Measurements from ENCODE around the gene SLC35E1. TPM values are rescaled to one million over a fixed set of nuclear protein-coding genes. Genes with fewer than 3 reads are reported as not detected.

The SLC35E1 gene
- total RNA-seq, 2 experiments from 2014 or later = 42.0 to 46.0 TPM

- no peaks in the 10 kb centered on the region for H3K27me3 Mint-ChIP-seq
- ChIA-PET CTCF (interaction anchor here (0.8 to 0.9 kb wide), 2 partner anchors 22 to 65 kb away, joined by 3 read pairs; partner anchors contain the start of genes SLC35E1, SMIM7 and TMEM38A), POLR2A (interaction anchor here (1.0 kb wide), 1 partner anchor 11 kb away, joined by 3 read pairs; no protein-coding TSS in a partner anchor)
- peak overlapping the region; percentile 90 for H3K27ac Mint-ChIP-seq
- H3K36me3 Mint-ChIP-seq = no peaks in the 10 kb centered on the region
- intact Hi-C loops (cut with micrococcal nuclease) = no loop called here
- DNase-seq = no peak
- peak overlapping the region; percentile 65 for H3K4me3 Mint-ChIP-seq
- peaks cover 60% of the 10 kb centered on the region for H3K4me1 Mint-ChIP-seq (ENCODE audit: low read depth)
- H3K9me3 Mint-ChIP-seq = no peaks in the 10 kb centered on the region
Measured at GRCh38 chr19:16595097-16595496, 22.9 kb upstream of the SLC35E1 start.

DNA sequence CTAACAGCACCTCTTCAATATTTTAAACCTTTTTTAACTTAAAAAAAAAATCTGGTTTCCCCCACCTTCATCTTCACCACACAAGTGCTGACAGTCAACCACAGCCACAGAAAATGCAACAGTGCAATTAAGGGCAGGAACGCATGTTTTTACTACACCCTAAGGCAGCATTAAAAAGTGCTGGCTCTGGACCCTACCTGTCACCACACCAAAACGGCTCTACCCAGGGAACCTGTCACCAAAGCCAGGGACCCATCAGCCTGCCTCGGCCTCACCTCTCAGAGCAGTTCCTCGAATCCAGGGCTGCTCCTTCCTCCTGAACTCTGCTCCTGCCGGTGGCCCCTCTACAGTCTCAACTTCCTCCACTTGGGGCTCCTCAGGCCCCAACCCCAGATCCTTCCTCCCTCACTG lies 22.5 kb upstream of the SLC35E1 start:
- intact Hi-C loops (cut with micrococcal nuclease) = loop anchor here (1.0 kb wide), 1 partner anchor 10 kb away; no protein-coding TSS in a partner anchor
- Mint-ChIP-seq H3K4me3 (peak overlapping the region; percentile 65), H3K9me3 (no peaks in the 10 kb centered on the region), H3K36me3 (no peaks in the 10 kb centered on the region), H3K27ac (peak overlapping the region; percentile 90), H3K27me3 (no peaks in the 10 kb centered on the region), H3K4me1 (ENCODE audit: low read depth) (peaks cover 64% of the 10 kb centered on the region)
- ChIA-PET POLR2A (interaction anchor here (2.8 kb wide), 1 partner anchor 33 kb away, joined by 13 read pairs; the partner anchor contains the start of gene MED26), CTCF (interaction anchor here (0.8 kb wide), 1 partner anchor 22 kb away, joined by 3 read pairs; the partner anchor contains the start of gene SLC35E1)
- DNase-seq = peak; percentile 66

DNA sequence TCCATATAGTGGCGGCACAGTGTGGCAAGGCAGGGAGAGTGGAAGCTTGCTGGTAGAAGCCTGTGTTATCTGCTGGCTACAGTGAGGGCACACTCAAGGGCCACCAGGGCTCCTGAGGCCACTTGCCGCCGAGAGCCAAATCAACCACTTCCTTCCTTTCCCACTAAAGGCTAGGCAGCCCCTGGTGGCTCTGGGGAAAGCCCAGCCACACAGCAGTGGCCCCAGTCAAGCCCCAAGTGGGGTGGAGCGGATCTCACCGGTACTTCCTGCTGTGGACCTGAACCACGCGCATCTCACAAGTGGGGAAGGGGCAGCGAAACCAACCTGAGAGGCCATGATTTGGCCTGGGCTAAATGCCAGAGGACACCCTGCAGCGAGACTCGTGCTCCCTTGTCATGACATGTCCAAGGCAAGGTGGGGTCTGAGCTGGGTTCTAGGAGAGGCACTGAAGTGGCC lies 21.9 kb upstream of the SLC35E1 start:
- Mint-ChIP-seq H3K27me3 (no peaks in the 10 kb centered on the region), H3K36me3 (no peaks in the 10 kb centered on the region), H3K9me3 (no peaks in the 10 kb centered on the region), H3K4me1 (ENCODE audit: low read depth) (peaks cover 67% of the 10 kb centered on the region), H3K27ac (peak overlapping the region; percentile 90), H3K4me3 (peak overlapping the region; percentile 65)
- CTCF ChIA-PET = interaction anchor here (0.8 kb wide), 1 partner anchor 21 kb away, joined by 3 read pairs; the partner anchor contains the start of gene SLC35E1
- intact Hi-C loops (cut with micrococcal nuclease) = loop anchor here (1.0 kb wide), 1 partner anchor 10 kb away; no protein-coding TSS in a partner anchor
- peak; percentile 76 for DNase-seq
- POLR2A ChIA-PET = interaction anchor here (1.2 to 2.8 kb wide), 3 partner anchors 10 to 34 kb away, joined by 3 to 13 read pairs (median 7); partner anchors contain the start of gene MED26

GRCh38 chr19:16593181-16593580 lies 21.0 kb upstream of the SLC35E1 start:
- intact Hi-C loops (cut with micrococcal nuclease) = no loop called here
- POLR2A ChIA-PET = interaction anchor here (1.2 to 2.8 kb wide), 3 partner anchors 9 to 35 kb away, joined by 3 to 13 read pairs (median 7); partner anchors contain the start of gene MED26
- Mint-ChIP-seq H3K4me3 (no peak overlapping the region), H3K27me3 (no peaks in the 10 kb centered on the region), H3K9me3 (no peaks in the 10 kb centered on the region), H3K36me3 (no peaks in the 10 kb centered on the region), H3K4me1 (ENCODE audit: low read depth) (peaks cover 71% of the 10 kb centered on the region), H3K27ac (no peak overlapping the region)
- CTCF ChIA-PET = no interaction called here
- no peak for DNase-seq

DNA sequence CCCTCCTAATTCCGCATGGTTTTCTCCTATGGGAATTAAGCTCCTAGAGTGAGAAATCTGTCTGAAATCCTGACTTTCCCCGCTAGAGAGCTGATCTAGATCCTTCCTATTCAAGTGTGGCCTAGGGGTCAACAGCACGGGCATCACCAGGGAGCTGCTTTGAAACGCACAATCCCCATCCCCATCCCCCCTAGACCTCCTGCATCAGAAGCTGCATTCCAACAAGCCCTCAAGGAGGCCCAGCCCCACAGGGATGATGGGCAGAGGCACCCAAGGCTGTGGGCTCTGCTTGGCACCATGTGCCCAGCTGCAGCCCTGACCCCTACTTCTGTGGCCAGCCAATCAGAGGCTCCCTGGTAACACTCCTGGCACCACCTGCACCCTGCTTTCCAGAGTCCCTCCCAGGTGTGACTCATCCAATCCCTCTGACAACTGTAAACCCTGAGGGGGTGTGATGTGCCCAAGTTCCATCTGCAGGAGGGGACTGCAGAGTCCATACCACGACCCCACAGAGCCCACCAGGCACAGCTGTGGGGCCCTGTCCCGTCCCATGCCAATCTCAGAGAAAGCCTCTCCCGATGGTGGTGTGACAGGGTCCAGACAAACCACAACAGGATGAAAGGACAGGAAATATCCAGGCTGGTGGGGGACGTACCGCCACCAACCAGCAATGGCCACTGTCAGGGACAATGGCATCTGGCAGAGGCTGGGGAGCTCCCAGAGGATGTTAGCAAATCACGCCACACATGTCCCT lies 19.8 kb upstream of the SLC35E1 start:
- no peaks in the 10 kb centered on the region for H3K9me3 Mint-ChIP-seq
- intact Hi-C loops (cut with micrococcal nuclease) = no loop called here
- no peak overlapping the region for H3K4me3 Mint-ChIP-seq
- CTCF ChIA-PET = interaction anchor here (0.5 kb wide), 1 partner anchor 123 kb away, joined by 3 read pairs; no protein-coding TSS in a partner anchor
- no peak for DNase-seq
- no peaks in the 10 kb centered on the region for H3K27me3 Mint-ChIP-seq
- peaks cover 76% of the 10 kb centered on the region for H3K4me1 Mint-ChIP-seq (ENCODE audit: low read depth)
- no peaks in the 10 kb centered on the region for H3K36me3 Mint-ChIP-seq
- POLR2A ChIA-PET = interaction anchor here (2.8 kb wide), 1 partner anchor 36 kb away, joined by 13 read pairs; the partner anchor contains the start of gene MED26
- H3K27ac Mint-ChIP-seq = no peak overlapping the region

GRCh38 chr19:16590876-16591802 lies 18.9 kb upstream of the SLC35E1 start:
- CTCF ChIA-PET = interaction anchor here (0.5 kb wide), 1 partner anchor 124 kb away, joined by 3 read pairs; no protein-coding TSS in a partner anchor
- H3K27me3 Mint-ChIP-seq = no peaks in the 10 kb centered on the region
- no peak for DNase-seq
- H3K4me3 Mint-ChIP-seq = no peak overlapping the region
- H3K4me1 Mint-ChIP-seq (ENCODE audit: low read depth) = peaks cover 82% of the 10 kb centered on the region
- H3K9me3 Mint-ChIP-seq = no peaks in the 10 kb centered on the region
- H3K36me3 Mint-ChIP-seq = no peaks in the 10 kb centered on the region
- intact Hi-C loops (cut with micrococcal nuclease) = no loop called here
- POLR2A ChIA-PET = no interaction called here
- no peak overlapping the region for H3K27ac Mint-ChIP-seq

DNA sequence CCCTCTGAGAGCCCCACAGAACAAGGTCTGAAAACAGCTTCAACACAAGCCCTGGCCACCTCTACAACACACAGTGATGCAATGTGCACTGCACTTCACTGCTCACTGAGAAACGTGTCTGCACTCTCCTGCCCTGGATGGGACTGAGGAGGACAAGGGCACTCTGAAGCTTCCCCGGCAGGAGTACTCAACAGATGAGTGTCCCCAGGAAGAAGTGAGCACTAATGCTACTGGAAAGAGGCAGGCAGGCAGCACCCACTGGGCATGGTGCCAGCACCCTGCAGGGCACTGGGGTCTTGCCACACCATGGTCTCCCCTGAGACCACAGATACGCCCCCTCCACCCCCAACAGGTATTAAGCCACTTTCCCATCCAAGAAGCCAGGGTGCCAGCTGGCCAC lies 17.7 kb upstream of the SLC35E1 start:
- peak overlapping the region; percentile 96 for H3K27ac Mint-ChIP-seq
- no peak for DNase-seq
- ChIA-PET CTCF (interaction anchor here (1.0 kb wide), 1 partner anchor 23 kb away, joined by 3 read pairs; no protein-coding TSS in a partner anchor), POLR2A (interaction anchor here (1.0 to 1.3 kb wide), 2 partner anchors 17 to 37 kb away, joined by 3 to 4 read pairs; no protein-coding TSS in a partner anchor)
- H3K9me3 Mint-ChIP-seq = no peaks in the 10 kb centered on the region
- H3K36me3 Mint-ChIP-seq = no peaks in the 10 kb centered on the region
- intact Hi-C loops (cut with micrococcal nuclease) = loop anchor here (5.0 to 10.0 kb wide), 2 partner anchors 93 to 755 kb away; partner anchors contain the start of genes C19orf44 and CALR3
- H3K4me1 Mint-ChIP-seq (ENCODE audit: low read depth) = peaks cover 83% of the 10 kb centered on the region
- H3K27me3 Mint-ChIP-seq = no peaks in the 10 kb centered on the region
- H3K4me3 Mint-ChIP-seq = no peak overlapping the region

DNA sequence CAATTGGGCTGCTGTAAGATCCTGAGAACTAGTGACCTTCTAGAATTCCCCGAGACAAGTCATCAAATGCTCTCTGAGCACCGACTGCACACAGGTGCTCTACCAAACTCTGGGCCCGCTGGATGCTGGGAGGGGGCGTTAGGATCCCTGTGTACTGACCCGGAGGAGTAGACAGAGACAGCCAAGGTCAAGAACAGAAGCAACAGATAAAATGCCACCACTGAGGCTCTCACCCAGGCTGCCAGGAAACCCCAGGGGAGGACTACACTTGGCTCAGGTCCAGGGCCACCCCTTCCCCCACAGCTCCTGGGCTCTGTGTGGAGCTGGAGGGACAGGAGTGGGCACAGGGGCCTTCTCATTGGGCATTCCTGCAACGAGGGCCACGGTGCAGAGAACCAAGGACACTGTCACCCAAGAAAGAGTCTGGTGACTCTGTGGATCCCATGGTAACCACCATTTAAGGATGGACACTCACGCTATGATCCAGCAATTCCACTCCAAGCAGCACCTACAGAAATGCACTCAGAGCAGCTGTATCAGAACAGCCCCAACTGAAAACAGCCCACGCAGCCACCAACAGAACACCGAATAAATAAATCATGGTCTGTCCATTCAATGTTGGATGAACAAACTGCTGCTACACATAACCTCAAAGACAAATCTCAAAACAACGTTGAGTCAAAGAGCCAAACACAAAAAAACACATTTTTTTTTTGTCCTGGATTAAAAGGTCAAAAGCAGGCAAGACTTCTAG lies 16.8 kb upstream of the SLC35E1 start:
- intact Hi-C loops (cut with micrococcal nuclease) = loop anchor here (1.0 to 10.0 kb wide), 4 partner anchors 23 to 754 kb away; partner anchors contain the start of genes C19orf44, CALR3 and SMIM7
- H3K9me3 Mint-ChIP-seq = no peaks in the 10 kb centered on the region
- peak; percentile 53 for DNase-seq
- H3K27me3 Mint-ChIP-seq = no peaks in the 10 kb centered on the region
- ChIA-PET CTCF (interaction anchor here (1.0 kb wide), 2 partner anchors 12 to 24 kb away, joined by 3 read pairs; no protein-coding TSS in a partner anchor), POLR2A (interaction anchor here (1.3 to 4.9 kb wide), 3 partner anchors 16 to 39 kb away, joined by 4 to 47 read pairs (median 16); partner anchors contain the start of genes MED26 and SLC35E1)
- H3K36me3 Mint-ChIP-seq = no peaks in the 10 kb centered on the region
- H3K4me3 Mint-ChIP-seq = peak overlapping the region; percentile 83
- peaks cover 82% of the 10 kb centered on the region for H3K4me1 Mint-ChIP-seq (ENCODE audit: low read depth)
- H3K27ac Mint-ChIP-seq = peak overlapping the region; percentile 96

DNA sequence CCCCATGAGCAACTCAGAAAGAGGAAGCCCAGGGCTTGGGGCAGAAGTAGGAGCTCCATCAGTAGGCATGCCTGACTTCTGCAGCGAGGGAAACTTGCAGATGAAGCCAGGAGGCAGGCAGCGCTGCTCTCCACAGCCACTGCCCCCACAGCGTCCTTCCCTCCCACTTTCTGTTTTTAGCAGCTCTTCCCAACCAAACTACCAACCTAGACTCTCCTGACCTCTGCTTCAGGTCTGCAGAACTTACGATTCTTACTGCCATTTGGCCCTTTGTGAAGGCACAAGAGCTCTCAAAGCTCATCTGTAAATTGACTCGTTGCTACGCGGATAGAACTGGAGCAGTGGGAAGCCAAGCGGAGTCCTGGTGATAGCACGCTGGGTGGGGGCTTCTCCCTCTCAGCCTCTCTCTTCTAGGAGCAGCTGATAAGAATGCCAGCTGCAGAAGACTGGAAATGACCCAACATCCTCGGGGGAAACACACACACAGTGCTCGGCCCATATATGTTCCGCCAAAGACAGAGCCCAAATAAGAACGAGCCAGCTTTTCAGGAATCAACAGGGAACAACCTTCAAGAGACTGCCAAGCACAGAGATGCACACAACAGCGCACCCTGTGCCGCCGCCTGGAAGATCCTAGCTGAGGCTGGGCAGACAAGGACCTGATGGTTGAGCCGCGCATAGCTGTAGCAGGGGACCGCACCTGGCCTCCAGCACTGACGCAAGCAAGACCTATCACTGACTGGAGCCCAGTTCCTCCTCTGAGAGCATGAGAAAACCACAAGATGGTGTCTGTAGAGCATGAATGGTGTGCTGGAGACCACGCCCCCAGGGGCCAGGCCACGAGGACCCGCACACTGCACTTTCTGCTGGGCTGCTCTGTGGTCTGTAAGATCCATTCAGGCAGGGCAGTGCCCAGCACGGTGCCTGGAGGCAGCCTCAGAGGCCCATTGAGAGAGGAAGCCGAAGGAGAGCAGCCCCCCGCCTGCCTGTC lies 15.9 kb upstream of the SLC35E1 start:
- Mint-ChIP-seq H3K27ac (peak overlapping the region; percentile 96), H3K36me3 (no peaks in the 10 kb centered on the region)

More for the DNA sequence above, 15.9 kb upstream of the SLC35E1 start:
- H3K27me3 Mint-ChIP-seq = no peaks in the 10 kb centered on the region
- H3K4me3 Mint-ChIP-seq = peak overlapping the region; percentile 83
- ChIA-PET POLR2A (interaction anchor here (0.8 to 4.9 kb wide), 8 partner anchors 15 to 752 kb away, joined by 3 to 47 read pairs (median 4); partner anchors contain the start of genes C19orf44, CALR3, CHERP and MED26), CTCF (interaction anchor here (0.7 to 1.4 kb wide), 6 partner anchors 11 to 46 kb away, joined by 3 to 6 read pairs (median 3); partner anchors contain the start of genes MED26 and SLC35E1)
- intact Hi-C loops (cut with micrococcal nuclease) = loop anchor here (1.0 to 10.0 kb wide), 4 partner anchors 22 to 753 kb away; partner anchors contain the start of genes C19orf44, CALR3 and SMIM7
- H3K4me1 Mint-ChIP-seq (ENCODE audit: low read depth) = peaks cover 82% of the 10 kb centered on the region
- H3K9me3 Mint-ChIP-seq = no peaks in the 10 kb centered on the region
- peak; percentile 86 for DNase-seq

Measured in activated CD4-positive, alpha-beta memory T cell treated with anti-CD3 and anti-CD28 coated beads for 36 hours (primary cell).